Trophoblast cell (in vitro differentiated cells and primary cell): Measurements from ENCODE around the gene CAPN3.

Experiments used
- DNase-seq, 2 donors: peaks; one replicate each; pipeline ENCODE4 v3.0.0-alpha.2; 2016
- H2AFZ ChIP-seq: 2 replicates; pipeline ENCODE4 v1.6.1; 2013; ENCODE audit warnings: low read length, moderate library complexity, mild to moderate bottlenecking; ENCODE audit not compliant: insufficient read depth, poor library complexity
- H2AK5ac ChIP-seq: 2 replicates; pipeline ENCODE4 v1.6.1; 2013; ENCODE audit warnings: mild to moderate bottlenecking, low read length
- H2BK120ac ChIP-seq: 2 replicates; pipeline ENCODE4 v1.6.1; 2013; ENCODE audit warnings: low read length, mild to moderate bottlenecking, moderate library complexity; ENCODE audit not compliant: insufficient read depth, poor library complexity
- H2BK12ac ChIP-seq: 2 replicates; pipeline ENCODE4 v1.6.1; 2013; ENCODE audit warnings: mild to moderate bottlenecking, low read length, moderate library complexity
- H2BK5ac ChIP-seq: 2 replicates; pipeline ENCODE4 v1.6.1; 2013; ENCODE audit warnings: low read length, low read depth, moderate library complexity, mild to moderate bottlenecking; ENCODE audit not compliant: poor library complexity
- H3K14ac ChIP-seq: 2 replicates; pipeline ENCODE4 v1.6.1; 2013; ENCODE audit warnings: mild to moderate bottlenecking, low read length
- H3K18ac ChIP-seq: 2 replicates; pipeline ENCODE4 v1.6.1; 2013; ENCODE audit warnings: mild to moderate bottlenecking, low read length
- H3K23ac ChIP-seq: 2 replicates; pipeline ENCODE4 v1.6.1; 2013; ENCODE audit warnings: low read length
- H3K27ac ChIP-seq: 2 replicates; pipeline ENCODE4 v1.5.1; 2013; ENCODE audit warnings: low read depth, mild to moderate bottlenecking, inconsistent platforms, low read length, moderate library complexity
- H3K27me3 ChIP-seq: 2 replicates; pipeline ENCODE4 v1.6.1; 2013; ENCODE audit warnings: inconsistent platforms, mild to moderate bottlenecking, low read length, moderate library complexity; ENCODE audit not compliant: insufficient read depth
- H3K36me3 ChIP-seq, 2 experiments: 1 replicate in 1 of 2; 2 replicates in 1 of 2; pipeline ENCODE4 v1.6.1; 2013; ENCODE audit warnings: low read length in 2 of 2, mild to moderate bottlenecking in 2 of 2, moderate library complexity in 1 of 2; ENCODE audit not compliant: insufficient read depth in 2 of 2, control insufficient read depth in 1 of 2
- H3K4ac ChIP-seq: 2 replicates; pipeline ENCODE4 v1.6.1; 2013; ENCODE audit warnings: low read depth, mild to moderate bottlenecking, low read length, moderate library complexity
- H3K4me1 ChIP-seq, 2 experiments: 1 replicate in 1 of 2; 2 replicates in 1 of 2; pipeline ENCODE4 v1.6.1; 2013; ENCODE audit warnings: low read length in 2 of 2, mild to moderate bottlenecking in 2 of 2, moderate library complexity in 1 of 2; ENCODE audit not compliant: insufficient read depth in 2 of 2, control insufficient read depth in 1 of 2
- H3K4me2 ChIP-seq: 2 replicates; pipeline ENCODE4 v1.6.1; 2013; ENCODE audit warnings: inconsistent platforms, mild to moderate bottlenecking, low read length, moderate library complexity
- H3K4me3 ChIP-seq: 2 replicates; pipeline ENCODE4 v1.5.1; 2013; ENCODE audit warnings: mild to moderate bottlenecking, low read depth, low read length, inconsistent platforms
- H3K79me1 ChIP-seq: one replicate; pipeline ENCODE4 v1.6.1; 2013; ENCODE audit warnings: low read length
- H3K79me2 ChIP-seq: 2 replicates; pipeline ENCODE4 v1.6.1; 2013; ENCODE audit warnings: low read length, mild to moderate bottlenecking; ENCODE audit not compliant: control insufficient read depth, insufficient read depth, poor library complexity
- H3K9ac ChIP-seq: 2 replicates; pipeline ENCODE4 v1.6.1; 2013; ENCODE audit warnings: mild to moderate bottlenecking, low read length
- H3K9me3 ChIP-seq: 2 replicates; pipeline ENCODE4 v1.6.1; 2013; ENCODE audit warnings: low read depth, mild to moderate bottlenecking, control low read depth, inconsistent platforms, low read length; ENCODE audit not compliant: insufficient read depth
- H4K12ac ChIP-seq: 2 replicates; pipeline ENCODE4 v1.6.1; 2013; ENCODE audit warnings: low read depth, mild to moderate bottlenecking, low read length, moderate library complexity
- H4K8ac ChIP-seq: 2 replicates; pipeline ENCODE4 v1.6.1; 2013; ENCODE audit warnings: low read depth, mild to moderate bottlenecking, low read length, moderate library complexity
- H4K91ac ChIP-seq: one replicate; pipeline ENCODE4 v1.6.1; 2013; ENCODE audit warnings: low read depth, mild to moderate bottlenecking, low read length, moderate library complexity
- WGBS: extraction: QIAGEN DNeasy Blood & Tissue Kit; methylation state at CpG from one replicate; pipeline ENCODE4 v1.1.7; 2013; ENCODE audit warnings: missing lambda C conversion rate; ENCODE audit not compliant: insufficient read length, insufficient coverage; ENCODE audit errors: extremely low coverage; 5-methylcytosine and 5-hydroxymethylcytosine counted together

CAPN3 gene

DNA sequence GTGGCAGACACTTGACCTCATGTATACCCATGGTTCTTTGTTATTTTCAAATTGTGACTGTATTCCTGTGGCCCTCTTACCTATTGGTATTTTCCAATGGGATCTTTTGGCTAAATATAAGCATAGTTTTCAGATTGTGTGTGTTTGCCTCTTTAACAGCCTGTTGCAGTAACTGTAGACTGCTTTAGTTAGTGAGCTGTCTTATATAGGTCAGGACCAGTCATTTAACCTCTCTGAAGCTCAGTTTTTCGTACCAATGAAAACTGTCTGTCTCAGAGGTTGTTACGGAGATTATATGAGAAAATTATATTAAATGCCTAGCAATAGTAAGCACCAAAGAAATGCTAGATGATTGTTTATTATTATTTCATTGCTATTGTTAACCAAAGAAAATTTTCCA, 29.3 kb upstream of the CAPN3 start:
- H2AK5ac ChIP-seq: no peak overlapping the region
- H4K91ac ChIP-seq: no peak overlapping the region
- H2AFZ ChIP-seq: no peak overlapping the region
- no peak overlapping the region for H3K4me2 ChIP-seq
- no peak overlapping the region for H3K27ac ChIP-seq
- no peak overlapping the region for H3K9ac ChIP-seq
- no peak overlapping the region for H3K4me3 ChIP-seq
- no peaks in the 10 kb centered on the region for H3K79me2 ChIP-seq
- H3K4me1 ChIP-seq: no peaks in the 10 kb centered on the region
- H3K23ac ChIP-seq: no peak overlapping the region
- no peaks in the 10 kb centered on the region for H3K9me3 ChIP-seq
- H4K12ac ChIP-seq: no peak overlapping the region
- no peaks in the 10 kb centered on the region for H3K36me3 ChIP-seq
- H3K79me1 ChIP-seq: no peaks in the 10 kb centered on the region
- no peak for DNase-seq
- no CpG with 5 or more reads among the region's 2 CpGs for WGBS
- H4K8ac ChIP-seq: no peak overlapping the region
- no peak overlapping the region for H2BK12ac ChIP-seq
- H2BK120ac ChIP-seq: no peak overlapping the region
- no peaks in the 10 kb centered on the region for H3K27me3 ChIP-seq
- no peak overlapping the region for H2BK5ac ChIP-seq
- no peak overlapping the region for H3K18ac ChIP-seq
- no peak overlapping the region for H3K14ac ChIP-seq
- no peak overlapping the region for H3K4ac ChIP-seq

DNA sequence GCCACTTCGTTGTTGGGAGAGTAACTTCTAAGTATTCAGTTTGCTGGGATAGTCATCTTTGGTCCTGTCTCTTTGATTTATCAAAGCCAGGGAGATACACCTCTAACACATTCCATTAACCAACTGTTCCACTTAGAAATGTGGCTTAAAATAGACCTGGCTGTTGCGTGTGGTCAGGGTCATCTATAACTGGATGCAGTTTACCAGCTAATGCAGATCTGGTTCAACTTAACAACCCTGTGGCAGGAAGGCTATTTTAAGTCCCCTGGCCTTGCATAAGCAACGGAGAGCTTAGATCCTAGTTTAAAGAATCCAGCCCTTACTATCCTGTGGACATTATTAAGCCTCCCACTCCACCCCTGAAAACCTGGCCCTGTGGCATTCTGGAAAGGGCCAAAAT, 28.1 kb upstream of the CAPN3 start:
- DNase-seq: no peak
- H3K9ac ChIP-seq: no peak overlapping the region
- H3K4me2 ChIP-seq: no peak overlapping the region
- no peaks in the 10 kb centered on the region for H3K36me3 ChIP-seq
- no peak overlapping the region for H2BK5ac ChIP-seq
- no peak overlapping the region for H3K4ac ChIP-seq
- H2BK120ac ChIP-seq: no peak overlapping the region
- H4K91ac ChIP-seq: no peak overlapping the region
- no peaks in the 10 kb centered on the region for H3K4me1 ChIP-seq
- no peak overlapping the region for H2BK12ac ChIP-seq
- no peak overlapping the region for H3K18ac ChIP-seq
- H3K4me3 ChIP-seq: no peak overlapping the region
- no peaks in the 10 kb centered on the region for H3K27me3 ChIP-seq
- no peaks in the 10 kb centered on the region for H3K79me1 ChIP-seq
- H3K27ac ChIP-seq: no peak overlapping the region
- H3K79me2 ChIP-seq: no peaks in the 10 kb centered on the region
- H2AFZ ChIP-seq: no peak overlapping the region
- H4K8ac ChIP-seq: no peak overlapping the region
- H2AK5ac ChIP-seq: no peak overlapping the region
- H3K9me3 ChIP-seq: no peaks in the 10 kb centered on the region
- no peak overlapping the region for H3K14ac ChIP-seq
- no peak overlapping the region for H3K23ac ChIP-seq
- no CpG with 5 or more reads among the region's 3 CpGs for WGBS
- H4K12ac ChIP-seq: no peak overlapping the region

DNA sequence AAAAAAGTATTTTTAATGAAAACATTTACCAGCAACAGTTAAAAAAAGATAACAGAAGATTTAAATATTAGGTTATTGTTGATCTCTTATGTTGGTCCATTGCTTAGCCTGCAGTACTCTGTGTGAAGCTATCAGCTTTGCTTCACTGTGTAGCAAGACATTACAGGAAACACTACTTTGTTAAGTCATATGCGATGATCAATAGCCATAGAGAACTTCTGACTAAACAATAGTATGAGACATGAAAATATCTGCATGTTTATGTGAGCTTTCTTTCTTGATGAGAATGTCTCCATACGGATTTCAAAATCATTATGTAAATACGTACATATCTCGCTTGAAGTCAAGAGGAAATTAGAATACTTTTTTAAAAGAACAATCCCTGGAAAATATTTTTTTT, 27.0 kb upstream of the CAPN3 start:
- H2AFZ ChIP-seq: no peak overlapping the region
- no peak overlapping the region for H3K23ac ChIP-seq
- H3K4me3 ChIP-seq: no peak overlapping the region
- no peaks in the 10 kb centered on the region for H3K9me3 ChIP-seq
- H3K9ac ChIP-seq: no peak overlapping the region
- H3K79me2 ChIP-seq: no peaks in the 10 kb centered on the region
- no peak for DNase-seq
- H3K79me1 ChIP-seq: no peaks in the 10 kb centered on the region
- no peak overlapping the region for H3K18ac ChIP-seq
- no peak overlapping the region for H2BK120ac ChIP-seq
- H3K14ac ChIP-seq: no peak overlapping the region
- H2AK5ac ChIP-seq: no peak overlapping the region
- no peaks in the 10 kb centered on the region for H3K27me3 ChIP-seq
- H2BK12ac ChIP-seq: no peak overlapping the region
- no peak overlapping the region for H4K12ac ChIP-seq
- H3K27ac ChIP-seq: no peak overlapping the region
- WGBS: no CpG with 5 or more reads among the region's 4 CpGs
- H4K8ac ChIP-seq: no peak overlapping the region
- H3K36me3 ChIP-seq: no peaks in the 10 kb centered on the region
- no peak overlapping the region for H3K4me2 ChIP-seq
- H2BK5ac ChIP-seq: no peak overlapping the region
- H3K4me1 ChIP-seq: no peaks in the 10 kb centered on the region
- no peak overlapping the region for H4K91ac ChIP-seq
- H3K4ac ChIP-seq: no peak overlapping the region

DNA sequence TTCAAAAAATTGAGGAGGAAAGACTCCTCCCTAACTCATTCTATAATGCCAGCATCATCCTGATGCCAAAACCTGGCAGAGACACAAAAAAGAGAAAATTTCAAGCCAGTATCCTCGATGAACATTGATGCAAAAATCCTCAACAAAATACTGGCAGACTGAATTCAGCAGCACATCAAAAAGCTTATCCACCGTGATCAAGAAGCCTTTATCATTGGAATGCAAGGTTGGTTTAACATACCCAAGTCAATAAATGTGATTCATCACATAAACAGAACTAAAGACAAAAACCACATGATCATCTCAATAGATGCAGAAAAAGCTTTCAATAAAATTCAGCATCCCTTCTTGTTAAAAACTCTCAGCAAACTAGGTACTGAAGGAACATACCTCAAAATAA, 24.2 kb upstream of the CAPN3 start:
- no peak overlapping the region for H2AFZ ChIP-seq
- no peaks in the 10 kb centered on the region for H3K9me3 ChIP-seq
- H3K9ac ChIP-seq: no peak overlapping the region
- H2BK12ac ChIP-seq: no peak overlapping the region
- no peak overlapping the region for H3K4ac ChIP-seq
- H4K8ac ChIP-seq: no peak overlapping the region
- H3K36me3 ChIP-seq: no peaks in the 10 kb centered on the region
- no peak overlapping the region for H2AK5ac ChIP-seq
- no peak overlapping the region for H4K91ac ChIP-seq
- H4K12ac ChIP-seq: no peak overlapping the region
- no peak overlapping the region for H3K4me3 ChIP-seq
- no peak overlapping the region for H3K18ac ChIP-seq
- H3K27ac ChIP-seq: no peak overlapping the region
- no peaks in the 10 kb centered on the region for H3K4me1 ChIP-seq
- H3K23ac ChIP-seq: no peak overlapping the region
- no CpG with 5 or more reads among the region's 2 CpGs for WGBS
- H3K27me3 ChIP-seq: no peaks in the 10 kb centered on the region
- no peak for DNase-seq
- H3K79me1 ChIP-seq: no peaks in the 10 kb centered on the region
- no peaks in the 10 kb centered on the region for H3K79me2 ChIP-seq
- H2BK120ac ChIP-seq: no peak overlapping the region
- H3K14ac ChIP-seq: no peak overlapping the region
- no peak overlapping the region for H2BK5ac ChIP-seq
- no peak overlapping the region for H3K4me2 ChIP-seq
